SK-N-SH (cell line): Measurements from ENCODE around the gene HOXD10. TPM values are rescaled to one million over a fixed set of nuclear protein-coding genes. Genes with fewer than 3 reads are reported as not detected.

ENCODE experiments used
- CTCF ChIA-PET: fragments of 300-600, 350-600 bp; formaldehyde crosslinking; extraction: SDS; loops from one replicate; lab custom pipeline; 2021; lab: Yijun Ruan, JAX
- POLR2A ChIA-PET: fragments of 350-600 bp; sonication (Branson Sonifier 250); formaldehyde crosslinking; extraction: SDS; loops from one replicate; lab custom pipeline; 2020; ENCODE audit warnings: antibody characterized with exemption, inconsistent platforms; lab: Yijun Ruan, JAX
- DNase-seq: peaks from one replicate; pipeline ENCODE4 v3.0.0; 2012
- H2AFZ ChIP-seq: fragments of 200-600 bp; sonication (generic); 2 replicates; pipeline ENCODE4 v1.8.1; 2016; ENCODE audit warnings: antibody characterized with exemption, mild to moderate bottlenecking, low read depth
- H3F3A ChIP-seq: fragments of 200-600 bp; sonication (generic); replicated peaks from 2 replicates; pipeline ENCODE3; 2016; ENCODE audit warnings: antibody characterized with exemption, mild to moderate bottlenecking; ENCODE audit not compliant: insufficient read depth
- H3K27ac ChIP-seq, 2 experiments: fragments of 200-500 bp in 1 of 2; fragments of 200-600 bp in 1 of 2; sonication (Bioruptor generic) in 1 of 2; sonication (generic), shearing (Covaris generic) in 1 of 2; 2 replicates each; pipeline versions ENCODE4 v1.5.1 to v1.6.1; 2014 to 2016; ENCODE audit warnings: low read depth in 2 of 2, inconsistent platforms in 1 of 2, low read length in 1 of 2, mild to moderate bottlenecking in 1 of 2, mixed read lengths in 1 of 2
- H3K27me3 ChIP-seq: fragments of 200-600 bp; sonication (generic), shearing (Covaris generic); 2 replicates; pipeline ENCODE4 v1.6.1; 2016; ENCODE audit warnings: mixed run types; ENCODE audit not compliant: insufficient read depth
- H3K36me3 ChIP-seq, 2 experiments: fragments of 200-500 bp in 1 of 2; fragments of 200-600 bp in 1 of 2; sonication (Bioruptor generic) in 1 of 2; sonication (generic) in 1 of 2; replicated peaks in 1 of 2; 2 replicates each; pipeline versions ENCODE3 to v1.5.1; 2014 to 2016; ENCODE audit warnings: low read length in 1 of 2, mild to moderate bottlenecking in 1 of 2; ENCODE audit not compliant: insufficient read depth in 2 of 2, control insufficient read depth in 1 of 2
- H3K4me1 ChIP-seq, 2 experiments: fragments of 200-500 bp in 1 of 2; fragments of 200-600 bp in 1 of 2; sonication (Bioruptor generic) in 1 of 2; sonication (generic), shearing (Covaris generic) in 1 of 2; 2 replicates each; pipeline versions ENCODE4 v1.5.1 to v1.6.1; 2014 to 2016; ENCODE audit warnings: low read depth in 1 of 2, low read length in 1 of 2, mixed run types in 1 of 2; ENCODE audit not compliant: insufficient read depth in 2 of 2, control insufficient read depth in 1 of 2
- H3K4me2 ChIP-seq: fragments of 200-600 bp; sonication (generic), shearing (Covaris generic); 2 replicates; pipeline ENCODE4 v1.6.1; 2017; ENCODE audit warnings: mixed run types
- H3K4me3 ChIP-seq, 2 experiments: fragments of 200-500 bp in 1 of 2; fragments of 200-600 bp in 1 of 2; sonication (Bioruptor generic) in 1 of 2; sonication (generic), shearing (Covaris generic) in 1 of 2; 2 replicates each; pipeline versions ENCODE4 v1.5.1 to v1.8.1; 2014 to 2016; ENCODE audit warnings: low read depth in 2 of 2, inconsistent platforms in 1 of 2, low read length in 1 of 2, mild to moderate bottlenecking in 1 of 2, mixed read lengths in 1 of 2, moderate library complexity in 1 of 2
- H3K79me2 ChIP-seq: fragments of 200-600 bp; sonication (generic); 2 replicates; pipeline ENCODE4 v1.8.1; 2017; ENCODE audit warnings: mild to moderate bottlenecking; ENCODE audit not compliant: insufficient read depth
- H3K9ac ChIP-seq: fragments of 200-600 bp; sonication (generic); 2 replicates; pipeline ENCODE4 v1.6.1; 2017; ENCODE audit warnings: mixed run types
- H3K9me2 ChIP-seq: fragments of 200-600 bp; sonication (generic); 2 replicates; pipeline ENCODE4 v1.6.1; 2017; ENCODE audit warnings: mixed run types
- H3K9me3 ChIP-seq: fragments of 200-600 bp; sonication (generic); 2 replicates; pipeline ENCODE4 v1.6.1; 2017; ENCODE audit warnings: mixed run types, mild to moderate bottlenecking, moderate library complexity
- H4K20me1 ChIP-seq: fragments of 200-600 bp; sonication (generic); 2 replicates; pipeline ENCODE4 v1.6.1; 2017; ENCODE audit warnings: mild to moderate bottlenecking, mixed run types; ENCODE audit not compliant: insufficient read depth
- ELF1 ChIP-seq: IDR thresholded peaks from 2 replicates; pipeline ENCODE4 v1.4.0; 2012
- GABPA ChIP-seq: IDR thresholded peaks from 2 replicates; pipeline ENCODE4 v1.4.0; 2012; ENCODE audit warnings: low read depth, mild to moderate bottlenecking
- GATA2 ChIP-seq: sonication (generic); formaldehyde crosslinking; IDR thresholded peaks from 2 replicates; pipeline ENCODE4 v1.5.0; 2020; ENCODE audit warnings: mild to moderate bottlenecking, missing genetic modification reagents
- MXI1 ChIP-seq: IDR thresholded peaks from 2 replicates; pipeline ENCODE4 v1.6.1; 2012; ENCODE audit warnings: mild to moderate bottlenecking, low read depth, low read length, improper control_type of control experiment
- REST ChIP-seq: IDR thresholded peaks from 2 replicates; pipeline ENCODE4 v1.6.1; 2012; ENCODE audit warnings: mild to moderate bottlenecking, low read depth, low read length, moderate library complexity
- YY1 ChIP-seq: IDR thresholded peaks from 2 replicates; pipeline ENCODE4 v1.4.0; 2012; ENCODE audit warnings: low read depth, mild to moderate bottlenecking
- WGBS: methylation state at CpG from one replicate; pipeline ENCODE4 v1.1.6; 2017; ENCODE audit warnings: low lambda C conversion rate; 5-methylcytosine and 5-hydroxymethylcytosine counted together
- polyA plus RNA-seq, 3 experiments: library from polyadenylated mRNA; depleted of rRNA; stranded (reverse); fragments of >200 nt; gene quantifications; 2 replicates each; pipeline ENCODE4 v1.2.3, GENCODE V29; 2012
- small RNA-seq, 7 experiments: library from RNA; depleted of rRNA; stranded (forward); fragments of <200 nt; gene quantifications; one replicate each; pipeline ENCODE3, GENCODE V24; 2012

The HOXD10 gene
- polyA plus RNA-seq, 1 of the 3 experiments (the other 2 are of a cell fraction) = 0.10 TPM

- WGBS = 53% methylated on average over 1 of the region's 1 CpG
- peaks cover 0 to 10% of the 10 kb centered on the region in 2 experiments; a peak in 1 of 4 replicates for H3K4me1 ChIP-seq
- no peak overlapping the region for H3K4me3 ChIP-seq
- no peak for DNase-seq
- no peak overlapping the region for H3K9ac ChIP-seq
- H3K4me2 ChIP-seq = no peak overlapping the region
- POLR2A ChIA-PET = no interaction called here
- H4K20me1 ChIP-seq = no peaks in the 10 kb centered on the region
- H3K27ac ChIP-seq = no peak overlapping the region
- no peak for TF ChIP-seq ELF1
- no peak for TF ChIP-seq REST
- no peaks in the 10 kb centered on the region for H3K9me3 ChIP-seq
- CTCF ChIA-PET = interaction anchor here (0.6 to 0.8 kb wide), 2 partner anchors 12 to 287 kb away, joined by 3 to 4 read pairs; no protein-coding TSS in a partner anchor
- no peak overlapping the region for H2AFZ ChIP-seq
- peaks cover 0 to 4% of the 10 kb centered on the region in 2 experiments for H3K36me3 ChIP-seq
- H3F3A ChIP-seq = no peaks in the 10 kb centered on the region
- no peaks in the 10 kb centered on the region for H3K9me2 ChIP-seq
- H3K79me2 ChIP-seq = no peaks in the 10 kb centered on the region
- H3K27me3 ChIP-seq = no peaks in the 10 kb centered on the region
These were observed 50.8 kb downstream of the HOXD10 start for GRCh38 chr2:176167398-176167797.

DNA sequence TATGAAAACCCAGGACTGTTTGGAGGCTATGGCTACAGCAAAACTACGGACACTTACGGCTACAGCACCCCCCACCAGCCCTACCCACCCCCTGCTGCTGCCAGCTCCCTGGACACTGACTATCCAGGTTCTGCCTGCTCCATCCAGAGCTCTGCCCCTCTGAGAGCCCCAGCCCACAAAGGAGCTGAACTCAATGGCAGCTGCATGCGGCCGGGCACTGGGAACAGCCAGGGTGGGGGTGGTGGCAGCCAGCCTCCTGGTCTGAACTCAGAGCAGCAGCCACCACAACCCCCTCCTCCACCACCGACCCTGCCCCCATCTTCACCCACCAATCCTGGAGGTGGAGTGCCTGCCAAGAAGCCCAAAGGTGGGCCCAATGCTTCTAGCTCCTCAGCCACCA is 52.6 kb downstream of the HOXD10 start:
- Histone ChIP-seq H3K27ac (no peak overlapping the region; a peak in 1 of 4 replicates), H3K9me3 (no peaks in the 10 kb centered on the region), H3K36me3 (peaks cover 0 to 4% of the 10 kb centered on the region in 2 experiments), H3K9me2 (no peaks in the 10 kb centered on the region), H3K27me3 (no peaks in the 10 kb centered on the region), H3K4me3 (no peak overlapping the region), H3K79me2 (no peaks in the 10 kb centered on the region), H3K9ac (no peak overlapping the region), H2AFZ (no peak overlapping the region), H3K4me1 (peaks cover 0 to 10% of the 10 kb centered on the region in 2 experiments; a peak in 1 of 4 replicates), H3F3A (no peaks in the 10 kb centered on the region), H4K20me1 (no peaks in the 10 kb centered on the region)
- DNase-seq = no peak
- ChIA-PET POLR2A (interaction anchor here (0.8 kb wide), 1 partner anchor 9 kb away, joined by 4 read pairs; no protein-coding TSS in a partner anchor), CTCF (interaction anchor here (0.7 to 4.2 kb wide), 6 partner anchors 9 to 285 kb away, joined by 3 to 19 read pairs (median 4); partner anchors contain the start of gene HOXD3)
- WGBS = 100% methylated on average over 1 of the region's 5 CpGs
- TF ChIP-seq MXI1 (no peak), ELF1 (no peak), YY1 (no peak), GATA2 (CRISPR knock-in tag) (no peak), GABPA (no peak)
- TF ChIP-seq, all 33 proteins: peak for 0
- no peak overlapping the region for H3K4me2 ChIP-seq

Small RNAs within 50 kb of the gene (small RNA-seq; reads per million reads assigned to genes)
- 305 to 9,750 (median 5,537) reads per million in 7 experiments for gene MIR10B

Other genes with a start within 250 kb of the HOXD10 start
- 5.0 and 6.4 TPM in 2 replicates for gene LNPK, start 114.5 kb upstream of the HOXD10 start, polyA plus RNA-seq (2012; rRNA removed)
- gene EVX2, start 32.8 kb upstream of the HOXD10 start, polyA plus RNA-seq (2012; rRNA removed) = not detected in 2 replicates
- gene HOXD13, start 24.1 kb upstream of the HOXD10 start, polyA plus RNA-seq (2012; rRNA removed) = not detected in 2 replicates
- not detected in 2 replicates for gene HOXD12, start 17.0 kb upstream of the HOXD10 start, polyA plus RNA-seq (2012; rRNA removed)
- gene HOXD11, start 9.5 kb upstream of the HOXD10 start, polyA plus RNA-seq (2012; rRNA removed) = not detected in 2 replicates
- gene HOXD9, start 5.9 kb downstream of the HOXD10 start, polyA plus RNA-seq (2012; rRNA removed) = 3.6 and 4.8 TPM in 2 replicates
- 6.4 and 8.2 TPM in 2 replicates for gene HOXD8, start 12.9 kb downstream of the HOXD10 start, polyA plus RNA-seq (2012; rRNA removed)
- gene HOXD4, start 34.8 kb downstream of the HOXD10 start, polyA plus RNA-seq (2012; rRNA removed) = 1.0 and 1.6 TPM in 2 replicates
- 0.80 and 0.81 TPM in 2 replicates for gene HOXD3, start 40.5 kb downstream of the HOXD10 start, polyA plus RNA-seq (2012; rRNA removed)
- gene HOXD1, start 71.9 kb downstream of the HOXD10 start, polyA plus RNA-seq (2012; rRNA removed) = not detected in 2 replicates
- 44.4 and 61.9 TPM in 2 replicates for gene MTX2, start 152.7 kb downstream of the HOXD10 start, polyA plus RNA-seq (2012; rRNA removed)